Stimulated activated CD8-positive, alpha-beta memory T cell treated with anti-CD3 and anti-CD28 coated beads, Interleukin-7, amount 100 ng/mL, for 48 hours (primary cell): ENCODE measurements around the gene TNS4.

Experiments
- DNase-seq, 2 donors: peaks; one replicate each; pipeline ENCODE4 v3.0.0-alpha.2; 2020; ENCODE audit warnings: low read depth in 1 of 2; ENCODE audit errors: extremely low read depth in 1 of 2

Gene TNS4

DNA sequence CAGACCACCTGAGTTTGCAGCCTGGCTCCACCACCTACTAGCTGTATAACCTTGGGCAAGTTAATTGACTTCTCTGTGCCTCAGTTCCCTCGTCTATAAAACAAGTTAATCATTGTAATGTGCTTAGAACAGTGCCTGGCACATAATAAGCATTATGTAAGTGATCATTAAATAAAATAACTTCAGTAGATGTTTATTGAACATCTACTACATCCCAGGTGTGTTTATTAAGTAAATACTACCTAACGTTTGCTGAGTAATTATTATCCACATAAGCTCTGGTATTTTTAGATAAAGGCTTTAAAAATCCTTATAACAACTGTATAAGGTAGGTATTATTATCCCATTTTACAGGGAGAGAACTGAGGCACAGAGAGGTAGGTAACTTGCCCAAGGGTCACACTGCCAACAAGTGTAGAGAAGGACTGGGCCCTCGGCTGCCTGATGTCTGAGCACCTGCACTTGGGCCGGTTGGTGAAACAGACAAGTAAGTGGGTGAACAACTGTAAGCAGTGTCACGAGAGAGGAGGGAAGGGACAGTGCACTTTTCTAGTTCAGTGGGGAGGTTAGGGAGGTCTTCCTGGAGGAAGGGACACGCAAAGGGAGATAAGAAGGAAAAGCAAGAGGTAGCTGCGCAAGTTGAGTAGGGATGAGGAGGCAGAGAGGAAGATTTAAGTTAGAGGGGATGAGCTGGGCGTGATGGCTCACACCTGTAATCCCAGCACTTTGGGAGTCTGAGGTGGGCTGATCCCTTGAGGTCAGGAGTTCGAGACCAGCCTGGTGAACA lies 4.6 kb downstream of the TNS4 start:
- DNase-seq, result no peak

GRCh38 chr17:40496170-40496569 lies 5.3 kb downstream of the TNS4 start:
- DNase-seq, result no peak

DNA sequence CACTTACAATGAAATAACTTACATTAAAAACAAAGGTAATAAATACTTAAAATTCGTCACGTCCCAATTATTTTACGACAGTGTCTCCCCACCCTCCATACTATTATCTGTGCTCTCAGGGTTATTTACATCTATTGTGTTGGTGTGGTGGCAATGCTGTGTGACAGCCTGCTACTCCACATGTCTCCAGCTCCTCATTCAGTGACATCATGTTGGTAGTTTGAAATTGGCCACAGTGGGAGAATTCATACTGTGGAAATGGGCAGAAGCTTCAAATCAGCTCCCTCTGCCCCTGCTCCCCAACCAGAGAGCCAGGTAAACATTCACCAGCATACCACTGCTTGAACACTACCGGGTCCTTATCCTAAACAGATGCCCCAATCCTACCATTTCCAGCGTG lies 6.3 kb downstream of the TNS4 start:
- no peak for DNase-seq

DNA sequence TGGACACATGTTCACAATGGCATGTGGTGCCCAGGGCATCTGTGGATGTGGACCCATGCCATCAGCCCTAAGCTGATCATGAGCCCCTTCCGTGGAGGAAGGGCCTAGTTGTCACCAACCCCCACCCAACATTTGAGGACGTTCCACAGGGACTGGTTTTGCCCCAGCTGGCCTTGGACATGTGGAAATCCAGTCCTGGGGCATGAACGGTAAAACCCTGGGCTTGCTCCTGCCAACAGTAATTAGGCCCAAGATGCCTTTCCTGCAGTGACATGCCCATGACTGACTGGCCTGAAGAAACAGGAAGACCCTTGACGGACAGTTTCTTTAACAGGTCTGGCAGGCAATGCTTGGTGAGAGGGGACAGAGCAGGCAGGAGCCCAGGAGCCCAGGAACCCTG lies 7.7 kb downstream of the TNS4 start:
- DNase-seq, result no peak

- DNase-seq, result no peak
Observed at GRCh38 chr17:40491486-40491885, 9.9 kb downstream of the TNS4 start.

- DNase-seq, result no peak
Observed at GRCh38 chr17:40490982-40491381, 10.4 kb downstream of the TNS4 start.

- DNase-seq, result no peak
Observed at GRCh38 chr17:40490289-40490853, 11.1 kb downstream of the TNS4 start.

DNA sequence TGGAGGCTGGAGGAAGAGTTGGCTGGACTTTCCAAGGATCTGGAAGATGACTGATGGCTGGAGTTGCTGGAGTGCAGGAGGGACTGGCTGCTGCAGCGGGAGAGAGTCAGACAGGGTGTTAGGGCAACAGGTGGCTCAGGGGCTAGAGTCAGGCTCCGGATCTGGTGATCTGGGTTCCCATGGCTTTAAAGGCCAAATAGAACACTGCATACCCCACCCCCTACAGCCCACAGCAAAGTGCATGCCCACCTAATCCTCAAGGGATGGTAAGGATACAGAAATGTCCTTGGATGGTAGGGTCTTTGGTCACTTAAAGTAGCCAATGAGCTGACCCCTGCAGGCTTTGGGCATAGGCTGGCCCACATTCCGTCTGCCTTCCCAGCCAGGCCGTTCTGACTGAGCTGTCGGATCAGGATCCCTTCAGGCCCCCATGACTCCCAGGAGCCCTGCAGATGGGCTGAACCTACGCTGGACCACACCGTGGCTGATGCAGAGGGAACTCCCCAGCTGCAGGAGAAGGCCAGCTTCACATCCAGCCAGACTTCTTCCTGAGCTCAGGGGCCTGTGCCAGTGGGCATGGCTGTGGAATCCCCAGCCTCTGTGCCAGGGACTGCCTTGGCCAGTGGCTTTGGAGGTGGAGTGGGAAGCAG lies 13.9 kb downstream of the TNS4 start:
- no peak for DNase-seq

DNA sequence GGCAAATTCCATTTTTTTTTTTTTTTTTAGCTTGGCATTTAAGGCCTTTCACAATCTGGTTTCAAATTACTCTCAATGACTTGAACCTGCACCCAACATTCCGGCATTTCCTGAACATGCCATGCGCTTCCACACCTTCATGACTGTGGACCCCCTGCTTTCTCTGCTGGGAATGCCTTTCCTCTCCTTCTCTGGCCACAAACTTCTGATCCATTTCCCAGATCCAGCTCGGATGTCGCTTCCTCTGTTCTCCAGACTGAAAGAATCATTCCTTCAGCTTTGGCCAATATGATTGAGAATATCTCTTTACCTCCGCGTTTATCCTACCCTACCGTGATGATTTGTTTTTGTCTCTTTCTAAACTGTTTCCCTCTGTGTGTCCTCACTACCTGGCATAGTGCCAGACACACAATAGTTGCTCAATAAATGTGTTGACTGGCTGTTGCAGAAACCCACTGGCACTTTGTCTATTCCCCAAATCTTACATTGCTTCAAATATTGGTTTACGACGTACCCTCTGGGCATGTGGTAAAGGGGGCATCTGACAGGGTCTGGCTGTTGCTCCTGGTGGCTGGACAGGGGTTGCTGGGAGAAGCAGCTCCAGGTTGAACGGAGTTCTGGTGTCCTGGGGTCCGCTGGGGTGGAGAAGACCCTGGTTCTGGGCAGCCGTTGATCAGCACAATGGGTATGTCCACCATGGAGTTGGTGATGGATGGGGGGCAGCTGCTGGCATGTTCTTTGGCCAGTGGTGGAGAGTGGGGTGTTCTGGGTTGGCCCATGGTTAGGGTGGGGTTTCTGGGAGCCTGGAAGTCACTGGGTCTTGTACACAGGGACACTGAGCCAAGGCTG lies 14.7 kb downstream of the TNS4 start:
- DNase-seq, result no peak

DNA sequence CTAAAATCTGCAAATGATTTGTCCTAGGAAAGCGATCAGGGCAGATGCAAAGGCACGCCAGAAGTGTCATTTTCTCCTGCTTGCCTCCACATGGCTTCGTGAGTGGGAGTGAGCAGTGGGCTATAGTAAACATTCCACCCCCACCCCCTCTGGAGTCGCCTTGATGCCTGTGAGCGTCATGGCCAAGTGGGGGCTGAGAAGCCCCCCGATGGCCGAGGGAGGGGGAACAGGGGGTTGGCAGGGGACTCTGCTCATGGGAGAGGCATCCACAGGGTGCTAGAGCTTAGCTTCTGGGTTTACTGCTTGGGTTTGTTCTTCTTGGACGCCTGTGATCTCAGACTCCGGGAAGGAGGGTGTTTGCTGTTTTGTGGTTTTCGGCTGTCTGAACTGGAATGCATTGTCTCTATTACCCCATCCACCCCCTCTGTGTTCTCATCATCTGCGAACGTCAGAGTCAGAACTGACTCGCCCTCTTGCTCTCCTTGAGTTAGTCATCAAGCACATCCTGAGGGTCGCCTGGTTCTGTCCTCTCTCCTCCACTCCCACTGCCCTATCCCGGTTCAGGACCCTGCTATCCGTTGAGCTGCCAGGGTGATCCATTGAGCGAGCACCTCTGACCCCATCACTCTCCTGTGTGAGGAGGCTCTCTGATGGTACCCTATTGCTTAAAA lies 15.4 kb downstream of the TNS4 start:
- no peak for DNase-seq

GRCh38 chr17:40484973-40485530 lies 16.4 kb downstream of the TNS4 start:
- DNase-seq, result no peak

DNA sequence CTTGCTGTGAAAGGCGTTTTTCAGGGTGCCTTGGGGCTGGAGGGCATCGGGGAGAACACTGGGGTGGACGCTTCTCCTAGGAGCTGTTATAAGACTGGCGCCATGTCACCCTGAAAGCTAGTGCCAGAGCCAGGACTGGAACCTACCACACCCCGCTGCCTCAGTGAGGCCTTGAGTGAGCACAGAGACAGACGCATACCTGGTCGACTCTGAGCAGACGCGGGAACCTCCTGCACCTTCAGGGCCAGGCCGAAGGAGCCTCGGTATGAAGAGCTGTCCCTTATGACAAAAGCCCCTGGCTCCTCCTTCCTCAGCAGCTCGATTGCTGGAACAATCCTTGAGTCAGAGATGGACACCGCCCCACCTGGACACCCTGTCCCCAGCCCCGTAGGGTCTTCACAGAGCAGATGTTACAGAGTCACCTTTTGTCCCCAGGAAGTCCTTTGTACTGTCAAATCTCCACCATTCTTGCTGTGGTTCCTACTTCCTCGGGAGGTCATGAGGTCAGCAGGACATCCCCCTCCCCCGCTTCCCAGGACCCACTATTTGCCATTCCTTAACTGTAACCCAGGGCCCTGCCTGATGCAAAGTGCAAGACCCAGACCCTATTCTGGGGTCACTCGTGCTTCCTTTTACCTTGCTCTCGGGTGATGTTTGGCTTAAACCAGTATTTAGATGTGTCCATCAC lies 17.0 kb downstream of the TNS4 start:
- no peak for DNase-seq

DNA sequence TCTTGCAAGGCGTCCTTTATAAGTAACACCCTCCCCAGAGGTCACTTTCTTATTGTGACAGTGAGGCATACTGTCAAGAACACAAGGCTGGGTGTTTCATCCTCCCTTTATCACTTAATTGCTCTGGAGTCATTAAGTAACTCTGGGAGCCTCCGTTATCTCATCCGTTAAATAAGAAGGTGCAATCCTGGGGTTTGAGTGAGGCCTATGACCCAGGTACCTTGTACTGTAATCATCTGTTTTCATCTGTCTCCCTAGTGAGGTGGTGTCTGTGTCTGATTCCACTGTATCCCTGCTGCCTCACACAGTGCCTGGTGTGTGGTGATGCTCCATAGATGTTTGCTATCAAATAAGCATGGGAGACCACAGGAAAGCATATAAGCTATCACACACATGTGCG lies 17.7 kb downstream of the TNS4 start:
- no peak for DNase-seq

DNA sequence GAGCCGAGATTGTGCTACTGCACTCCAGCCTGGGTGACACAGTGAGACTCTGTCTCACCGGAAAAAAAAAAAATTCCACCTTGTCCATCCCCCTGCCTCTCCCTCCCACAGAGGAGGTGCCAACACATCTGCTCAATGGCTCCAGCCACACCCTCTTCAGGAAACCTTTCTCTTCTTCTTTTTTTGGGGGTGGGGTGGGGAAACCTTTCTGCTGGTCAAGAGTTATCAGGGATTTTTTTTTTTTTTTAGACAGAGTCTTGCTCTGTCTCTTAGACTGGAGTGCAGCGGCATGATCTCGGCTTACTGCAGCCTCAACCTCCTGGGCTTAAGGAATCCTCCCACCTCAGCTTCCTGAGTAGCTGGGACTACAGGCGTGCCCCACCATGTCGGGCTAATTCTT lies 18.7 kb downstream of the TNS4 start:
- DNase-seq, result no peak

- no peak for DNase-seq
Observed at GRCh38 chr17:40481106-40481505, 20.3 kb downstream of the TNS4 start.

DNA sequence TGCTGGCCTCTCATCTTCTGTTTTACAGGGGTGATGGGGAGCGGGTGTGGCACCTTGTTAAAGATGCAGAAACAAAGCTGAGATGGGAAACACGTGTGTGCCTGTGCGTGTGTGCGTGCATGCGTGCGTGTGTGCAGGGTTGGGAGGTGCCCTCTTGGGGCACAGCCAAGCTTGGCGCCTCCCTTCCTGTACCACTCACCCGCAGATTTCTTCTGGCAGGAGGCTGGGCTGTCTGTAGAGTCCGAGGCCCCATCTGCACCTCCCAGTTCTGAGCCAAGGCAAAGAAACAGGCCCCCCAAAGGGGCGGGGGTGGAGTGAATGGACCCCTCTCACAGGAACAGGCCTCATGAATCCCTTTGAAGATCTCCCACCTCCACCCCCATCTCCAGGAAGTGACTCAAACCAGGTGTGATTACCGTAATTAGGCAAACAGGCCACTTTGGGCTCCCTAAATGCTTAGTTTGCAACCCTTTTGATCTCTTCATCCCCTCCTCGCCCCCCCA lies 20.9 kb downstream of the TNS4 start:
- DNase-seq, result peak; percentile 67 to 89

- no peak for DNase-seq
Observed at GRCh38 chr17:40479754-40480480, 21.5 kb downstream of the TNS4 start.

DNA sequence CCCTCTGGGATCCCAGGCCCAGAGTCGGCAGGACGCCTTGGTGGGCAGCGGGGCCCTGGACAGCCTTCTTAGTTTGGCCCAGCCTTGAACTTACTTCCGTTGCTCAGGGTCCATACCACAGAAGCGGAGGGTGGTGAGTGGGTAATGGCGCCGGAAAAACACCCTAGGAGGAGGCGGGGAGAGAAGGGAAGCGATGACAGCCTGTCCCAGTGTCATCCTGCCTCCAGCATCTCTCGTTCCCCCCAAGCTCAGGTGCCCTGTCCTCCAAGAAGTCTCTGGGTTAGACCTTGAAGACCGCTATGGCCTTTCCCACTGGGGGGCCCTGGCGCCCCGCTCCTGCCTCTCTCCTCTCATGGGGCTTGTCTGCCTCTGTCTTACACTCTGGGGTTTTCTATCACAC lies 22.9 kb downstream of the TNS4 start:
- DNase-seq, result no peak

DNA sequence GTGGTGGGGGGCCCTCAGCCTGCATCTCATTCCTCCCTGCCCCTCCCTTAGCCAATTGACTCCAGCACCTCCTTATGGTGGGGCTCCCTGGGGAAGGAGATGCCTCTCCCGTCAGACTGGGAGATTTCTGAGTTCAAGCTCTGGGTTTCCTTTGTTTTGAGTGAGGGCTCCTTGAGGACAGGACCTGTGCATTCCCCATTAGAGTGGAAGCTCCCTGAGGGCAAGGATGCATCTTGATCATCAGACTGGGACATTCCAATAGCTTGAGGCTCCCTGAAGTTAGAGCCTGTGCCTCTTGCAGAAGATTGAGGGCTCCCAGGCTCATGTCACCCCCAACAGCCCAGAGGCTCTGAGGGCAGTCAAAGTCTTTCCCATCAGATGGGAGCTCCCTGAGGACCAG lies 23.6 kb downstream of the TNS4 start:
- no peak for DNase-seq
